GM21367 (cell line): Measurements from ENCODE around the gene GRAMD2A.

Source experiments
- ATAC-seq: cut with Tn5 transposase; IDR thresholded peaks from one replicate; pipeline ENCODE4 v1.9.1; 2021; ENCODE audit not compliant: unreplicated experiment

Gene GRAMD2A

GRCh38 chr15:72169236-72169920 is 28.2 kb downstream of the GRAMD2A start:
- ATAC-seq: no peak

- ATAC-seq: no peak
Measured at GRCh38 chr15:72168808-72169190, 28.8 kb downstream of the GRAMD2A start.

GRCh38 chr15:72168131-72168807 is 29.3 kb downstream of the GRAMD2A start:
- ATAC-seq: no peak

GRCh38 chr15:72167445-72167844 is 30.1 kb downstream of the GRAMD2A start:
- ATAC-seq: no peak

GRCh38 chr15:72166716-72167417 is 30.7 kb downstream of the GRAMD2A start:
- ATAC-seq: no peak

- no peak for ATAC-seq
Measured at GRCh38 chr15:72163719-72164118, 33.9 kb downstream of the GRAMD2A start.

- ATAC-seq: no peak
Measured at GRCh38 chr15:72162569-72162968, 35.0 kb downstream of the GRAMD2A start.

- no peak for ATAC-seq
Measured at GRCh38 chr15:72161361-72162132, 36.0 kb downstream of the GRAMD2A start.

GRCh38 chr15:72160696-72161245 is 36.8 kb downstream of the GRAMD2A start:
- ATAC-seq: no peak

GRCh38 chr15:72156928-72157327 is 40.7 kb downstream of the GRAMD2A start:
- no peak for ATAC-seq

- no peak for ATAC-seq
Measured at GRCh38 chr15:72155635-72156616, 41.7 kb downstream of the GRAMD2A start.

GRCh38 chr15:72155003-72155621 is 42.5 kb downstream of the GRAMD2A start:
- ATAC-seq: no peak

- ATAC-seq: no peak
Measured at GRCh38 chr15:72154316-72154715, 43.3 kb downstream of the GRAMD2A start.

- no peak for ATAC-seq
Measured at GRCh38 chr15:72153269-72154000, 44.2 kb downstream of the GRAMD2A start.

- no peak for ATAC-seq
Measured at GRCh38 chr15:72147418-72147817, 50.2 kb downstream of the GRAMD2A start.

GRCh38 chr15:72146934-72147333 is 50.7 kb downstream of the GRAMD2A start:
- no peak for ATAC-seq

GRCh38 chr15:72146221-72146620 is 51.4 kb downstream of the GRAMD2A start:
- no peak for ATAC-seq

GRCh38 chr15:72141171-72142084 is 56.2 kb downstream of the GRAMD2A start:
- ATAC-seq: peak; percentile 97
